DMS53 treated with DMSO at 0.1 percent for 48 hours (cell line): ENCODE data around the gene DUSP1.

Experiments used
- DNase-seq: peaks from one replicate; lab custom pipeline; 2025; ENCODE audit not compliant: unreplicated experiment; lab: John Stamatoyannopoulos, UW

DUSP1 gene

DNA sequence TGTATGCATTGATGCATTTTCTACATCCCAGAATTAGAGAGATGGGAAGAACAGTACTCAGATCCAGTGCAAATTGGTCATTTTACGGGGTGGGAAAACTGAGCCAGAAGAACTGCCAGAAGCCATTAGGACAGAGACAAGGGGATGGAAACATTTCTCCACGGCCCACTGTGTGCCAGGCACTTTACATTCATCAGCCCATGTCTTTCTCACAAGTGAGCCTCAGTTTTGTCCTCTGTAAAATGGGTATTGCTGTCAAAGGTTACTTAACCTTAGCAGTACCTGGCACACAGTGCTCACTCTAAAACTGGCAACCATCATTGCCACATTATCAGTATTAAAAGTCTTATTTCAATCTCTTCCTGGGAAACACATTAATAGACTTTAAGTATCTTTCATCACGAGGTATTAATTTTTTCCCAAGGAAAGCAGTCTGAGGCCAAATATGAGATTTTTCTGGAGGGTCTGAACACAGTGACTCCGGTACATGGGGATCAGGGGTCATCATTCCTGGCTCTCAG is 5.2 kb downstream of the DUSP1 start:
- no peak for DNase-seq

DNA sequence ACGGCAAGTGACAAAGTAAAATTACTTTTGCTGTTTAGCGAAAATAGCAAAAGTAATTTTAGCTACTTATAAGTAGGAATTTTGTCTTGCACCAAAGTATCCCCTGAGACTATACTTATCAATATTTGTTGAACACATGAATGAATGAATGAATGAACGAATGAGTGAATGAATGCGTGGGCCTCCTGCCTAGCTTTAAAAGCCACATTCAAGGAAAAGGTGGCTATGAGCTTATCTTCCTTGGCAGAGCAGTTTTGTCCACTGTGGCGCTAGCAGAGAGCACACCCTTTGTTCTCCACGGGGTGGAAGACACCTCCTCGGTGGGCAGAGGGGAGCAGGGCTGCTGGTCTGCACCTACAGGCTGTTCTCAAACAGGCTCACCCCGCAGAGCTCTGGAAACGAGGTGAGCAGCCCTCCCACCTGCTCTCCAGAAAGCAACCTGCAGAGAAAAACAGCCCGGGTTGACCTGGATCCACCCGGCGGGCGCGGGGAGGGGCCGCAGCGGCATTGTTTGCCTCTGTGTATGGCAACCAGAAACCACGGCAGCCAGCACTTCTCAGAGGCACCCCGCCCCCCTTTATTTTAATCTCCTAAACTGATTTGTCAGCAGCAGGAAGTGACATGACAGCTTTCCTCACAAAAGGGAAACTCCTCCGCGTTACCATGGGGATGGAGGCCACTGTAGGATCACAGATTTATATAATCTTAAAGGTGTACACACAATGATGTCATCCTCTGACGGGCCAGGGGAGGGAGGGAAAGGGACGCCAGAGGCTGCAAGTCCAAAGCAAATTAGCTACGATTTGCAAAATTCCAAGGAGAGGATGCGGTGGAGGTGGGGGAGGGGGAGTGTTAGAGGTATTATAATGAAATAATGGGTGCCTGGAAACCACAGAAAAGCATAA is 5.9 kb downstream of the DUSP1 start:
- DNase-seq = peak; percentile 98

DNA sequence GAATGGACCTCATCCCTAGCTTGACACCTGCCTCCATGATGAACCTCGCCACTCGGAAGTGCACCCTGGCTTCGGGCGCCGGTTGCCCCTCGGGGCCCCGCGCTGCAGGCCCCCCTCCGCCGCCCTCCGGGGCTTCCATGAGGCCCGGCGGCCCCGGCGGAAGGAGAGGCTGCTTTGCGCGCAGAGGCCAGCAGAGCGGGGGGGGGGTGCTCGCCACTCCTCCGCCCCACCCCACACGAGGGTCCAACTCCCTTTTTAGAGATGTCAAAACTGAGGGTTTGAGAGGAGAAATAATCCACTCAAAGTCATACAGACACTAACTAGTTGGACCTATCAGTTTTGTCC is 7.9 kb downstream of the DUSP1 start:
- DNase-seq = no peak

DNA sequence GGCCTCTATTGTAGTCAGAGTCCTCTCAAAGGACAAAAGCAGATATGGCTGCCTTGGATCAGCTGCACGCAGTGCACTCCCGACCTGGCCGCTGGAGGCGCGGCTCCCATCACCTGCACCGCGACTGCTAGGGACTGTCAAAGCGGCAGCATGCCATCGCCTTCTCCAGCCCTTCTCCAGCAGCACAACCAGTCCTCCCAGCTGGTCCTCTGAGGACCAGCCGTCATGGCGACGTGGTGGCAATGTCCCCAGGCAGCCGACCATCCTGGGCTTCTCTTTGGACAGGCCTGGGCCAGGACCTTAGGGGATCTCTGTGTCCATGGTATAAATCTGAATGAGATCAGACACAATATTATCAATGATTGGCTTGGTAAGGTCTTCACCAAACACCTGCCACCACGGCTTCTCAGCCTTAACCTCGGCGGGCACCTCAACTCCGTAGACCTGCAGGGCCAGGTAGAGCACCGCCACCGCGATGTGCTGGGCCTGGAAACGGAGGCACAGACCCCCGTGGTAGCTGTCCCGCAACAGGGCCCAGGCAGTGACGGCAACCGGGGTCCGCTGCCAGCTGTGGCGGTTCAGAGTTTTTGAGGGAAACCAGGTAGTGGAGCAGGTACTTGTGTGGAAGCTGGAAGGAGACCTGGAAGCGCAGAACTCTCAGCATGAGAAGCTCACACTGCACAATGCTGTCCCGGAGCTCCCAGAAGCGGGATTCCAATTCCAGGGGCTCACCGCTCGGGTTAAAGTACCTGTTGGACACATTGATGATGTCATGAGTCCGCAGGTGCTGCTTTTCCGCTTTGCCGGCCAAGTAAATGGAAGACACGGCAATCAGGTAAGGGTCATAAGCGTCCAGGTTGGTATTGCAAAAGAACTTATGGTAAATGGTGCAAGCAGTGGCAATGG is 8.5 kb downstream of the DUSP1 start:
- DNase-seq = no peak

DNA sequence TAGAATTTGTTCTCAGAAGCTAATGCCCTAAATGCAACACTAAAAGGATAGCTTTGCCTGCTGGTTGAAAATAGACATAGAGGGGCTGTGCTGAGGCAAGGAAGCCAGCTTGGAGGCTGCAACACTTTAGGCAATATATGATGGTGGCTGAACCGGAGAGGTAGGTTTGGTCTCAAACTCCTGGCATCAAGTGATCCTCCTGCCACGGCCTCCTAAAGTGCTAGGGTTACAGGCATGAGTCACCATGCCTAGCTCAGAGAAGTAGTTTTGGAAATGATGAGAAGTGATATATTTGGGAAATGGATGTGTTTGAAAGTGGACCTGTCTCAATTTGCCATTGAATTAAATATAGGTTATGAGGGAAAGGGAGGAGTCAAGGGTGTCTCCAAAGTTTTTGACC is 10.0 kb downstream of the DUSP1 start:
- no peak for DNase-seq

GRCh38 chr5:172760136-172760535 is 10.9 kb downstream of the DUSP1 start:
- no peak for DNase-seq

- DNase-seq = no peak
Observed at GRCh38 chr5:172758834-172759149, 12.2 kb downstream of the DUSP1 start.

- no peak for DNase-seq
Observed at GRCh38 chr5:172758077-172758833, 12.7 kb downstream of the DUSP1 start.

DNA sequence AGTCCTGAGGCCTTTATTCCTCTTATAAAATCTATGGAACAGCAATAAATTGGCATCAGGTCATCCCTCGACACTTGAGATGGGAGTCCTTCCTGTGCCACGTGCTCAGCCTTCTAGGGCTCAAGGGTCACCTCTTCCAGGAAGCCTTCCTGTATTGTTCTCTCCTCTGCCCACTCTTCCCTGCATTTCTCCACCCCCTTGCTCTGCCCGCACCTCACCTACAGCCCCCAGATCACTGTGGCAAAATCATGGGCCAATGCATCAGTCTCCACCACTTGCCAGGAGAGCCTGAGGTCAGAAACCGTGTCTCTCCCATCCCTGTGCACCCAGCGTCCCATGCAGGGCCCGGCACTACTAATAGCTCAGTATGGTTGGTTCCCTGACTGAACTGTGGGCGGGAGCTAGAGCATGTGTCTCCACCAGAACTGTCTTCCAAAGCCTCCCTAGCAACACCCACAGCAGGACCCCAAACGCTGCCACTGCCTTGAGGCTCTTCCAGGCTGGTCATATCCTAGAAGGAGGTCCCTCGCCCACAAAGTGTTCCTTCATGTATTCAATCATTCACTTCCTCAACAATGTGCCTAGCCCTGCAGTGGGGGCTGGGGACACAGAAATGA is 13.5 kb downstream of the DUSP1 start:
- DNase-seq = no peak

DNA sequence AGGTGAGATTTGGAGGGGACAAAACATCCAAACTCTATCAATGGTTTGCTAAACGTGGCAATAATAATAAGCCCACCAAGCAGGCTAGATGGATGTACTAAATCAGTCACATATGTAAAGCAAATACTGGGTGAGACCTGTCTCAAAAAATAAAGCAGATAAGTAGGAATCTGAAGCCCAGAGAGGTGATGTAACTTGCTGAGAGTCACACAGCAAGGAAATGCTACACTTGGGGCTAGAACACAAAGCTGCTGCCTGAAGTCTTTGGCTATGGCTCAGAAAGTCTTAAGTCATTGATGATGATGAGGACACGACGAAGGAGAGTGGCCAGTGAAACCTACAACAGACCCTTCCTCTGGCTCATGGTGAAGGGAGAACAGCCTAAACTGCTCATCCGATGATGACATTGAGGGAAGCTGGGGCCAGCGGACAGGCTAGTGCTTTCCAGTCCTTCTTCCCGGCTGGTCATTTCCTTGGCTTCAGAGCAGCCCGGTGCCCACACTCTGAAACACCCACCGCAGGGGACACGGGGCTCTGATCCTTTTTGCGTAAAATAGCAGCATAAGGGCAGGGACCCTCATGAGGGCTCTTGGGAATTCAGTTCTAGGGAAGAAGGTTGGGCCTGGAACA is 14.1 kb downstream of the DUSP1 start:
- no peak for DNase-seq

DNA sequence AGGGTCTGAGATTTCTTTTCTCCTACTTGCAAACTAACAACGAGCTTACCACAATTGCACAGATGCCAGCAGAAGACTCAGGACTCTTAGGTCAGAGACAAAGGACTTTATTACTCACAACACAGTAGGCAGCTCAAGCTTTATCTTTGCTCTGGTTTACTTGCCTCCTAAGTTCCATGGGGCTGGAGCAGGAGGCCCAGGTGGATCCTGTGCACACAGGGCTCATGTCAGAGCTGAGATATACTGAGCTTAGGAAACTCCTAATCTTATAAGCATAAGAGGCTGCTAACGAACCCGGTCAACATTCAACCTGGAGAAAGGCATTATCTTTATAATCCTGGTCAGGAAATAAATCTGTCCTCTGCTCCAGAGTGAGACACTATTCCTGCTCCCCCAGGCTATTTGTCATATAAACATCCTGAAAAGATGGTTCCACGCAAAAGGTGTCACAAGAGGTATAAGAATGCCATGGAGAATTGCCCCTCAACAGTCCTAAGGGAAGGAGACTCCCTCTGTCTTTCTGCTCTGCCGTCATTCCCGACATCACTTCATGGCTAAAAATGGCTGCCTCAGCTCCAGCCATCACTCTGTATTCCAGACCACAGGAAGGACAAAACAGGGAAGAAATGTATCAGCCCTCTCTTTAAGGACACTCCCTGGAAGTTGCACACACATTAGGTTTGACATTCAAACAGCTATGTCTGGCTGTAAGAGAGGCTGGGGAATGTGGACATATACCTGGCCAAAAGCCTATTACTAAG is 16.2 kb downstream of the DUSP1 start:
- DNase-seq = no peak

GRCh38 chr5:172753101-172753500 is 17.9 kb downstream of the DUSP1 start:
- no peak for DNase-seq

DNA sequence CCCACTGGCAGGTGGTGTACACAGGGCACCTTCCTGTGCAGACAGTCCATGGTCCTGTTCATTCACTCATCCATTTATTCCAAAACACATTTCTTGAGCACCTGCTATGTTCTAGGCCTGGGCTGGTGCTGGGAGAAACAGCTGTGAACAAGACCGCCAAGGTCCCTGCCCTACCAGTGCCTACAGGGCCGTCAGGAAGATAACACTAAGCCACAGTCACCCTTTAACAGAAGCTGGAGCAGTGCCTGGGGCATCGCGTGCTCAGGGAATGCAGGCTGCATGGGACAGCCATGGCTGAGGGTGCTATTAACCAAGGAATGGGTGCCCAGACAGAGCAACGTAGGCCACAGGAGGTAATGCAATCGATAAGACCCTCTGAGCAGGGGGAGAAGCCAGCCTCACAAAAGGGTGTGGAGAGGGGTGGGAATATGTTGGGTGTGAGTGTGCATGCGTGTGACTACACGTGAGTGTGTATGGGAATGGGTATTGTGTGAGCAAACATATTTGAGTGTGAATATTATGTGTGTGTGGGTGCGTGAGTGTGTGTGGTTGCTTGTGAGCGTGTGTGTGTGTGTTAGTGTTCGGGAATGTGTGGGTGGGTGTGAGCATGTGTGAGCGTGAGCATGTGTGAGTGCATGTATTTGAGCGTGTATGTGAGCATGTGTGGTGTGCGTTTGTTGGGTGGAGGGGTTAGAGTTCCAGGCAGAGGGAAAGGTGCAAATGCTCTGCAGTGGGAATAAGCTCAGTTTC is 19.1 kb downstream of the DUSP1 start:
- no peak for DNase-seq

DNA sequence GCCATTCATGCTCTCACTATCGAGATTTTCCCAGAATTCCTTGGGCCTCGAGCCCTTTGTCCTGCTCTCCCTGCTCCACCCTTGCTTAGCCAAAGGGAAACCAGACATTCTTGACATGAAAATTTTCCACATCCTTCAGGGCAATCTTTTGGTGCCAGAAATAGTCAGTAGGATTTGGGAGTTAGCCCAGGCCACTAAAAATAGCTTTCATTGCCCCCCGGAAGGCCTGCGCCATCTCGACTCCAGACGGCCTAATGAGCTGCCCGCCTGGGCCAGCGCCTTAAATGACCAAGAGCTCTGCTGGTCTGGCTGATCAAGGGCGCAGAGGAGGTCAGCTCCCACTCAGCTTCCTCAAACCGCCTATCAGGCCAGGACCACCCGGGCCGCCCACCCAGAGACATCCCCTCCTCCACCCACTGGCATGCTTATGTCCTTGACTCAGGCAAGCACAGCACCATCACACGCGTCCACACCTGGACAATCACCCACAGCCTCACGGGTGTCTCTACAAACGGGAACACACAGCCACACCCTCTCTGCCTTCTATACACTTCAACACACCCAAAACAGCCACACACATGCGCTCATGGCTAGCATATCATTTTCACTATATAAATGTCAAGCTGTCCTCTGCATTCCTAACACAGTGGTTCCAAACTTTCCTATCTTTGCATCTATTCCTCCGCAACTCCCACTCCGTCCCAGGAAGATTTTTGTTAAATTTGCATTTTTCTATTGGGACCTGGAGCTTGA is 20.9 kb downstream of the DUSP1 start:
- no peak for DNase-seq

DNA sequence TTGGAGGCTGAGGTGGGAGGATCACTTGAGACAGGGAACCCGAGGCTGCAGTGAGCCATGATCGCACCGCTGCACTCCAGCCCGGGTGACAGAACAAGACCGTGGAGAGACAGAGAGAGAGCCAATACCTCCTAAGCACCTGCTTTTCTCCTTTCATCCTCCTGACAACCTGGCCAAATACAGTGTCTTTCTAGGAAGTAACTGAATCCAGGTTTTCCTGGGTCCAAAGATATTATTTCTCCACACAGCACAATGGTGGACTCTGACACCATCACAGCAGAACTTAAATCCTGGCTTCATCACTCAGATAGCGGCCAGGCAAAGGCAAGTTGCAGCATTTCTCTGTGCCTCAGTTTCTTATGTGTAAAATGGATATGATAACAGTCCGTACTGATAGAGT is 21.9 kb downstream of the DUSP1 start:
- no peak for DNase-seq

DNA sequence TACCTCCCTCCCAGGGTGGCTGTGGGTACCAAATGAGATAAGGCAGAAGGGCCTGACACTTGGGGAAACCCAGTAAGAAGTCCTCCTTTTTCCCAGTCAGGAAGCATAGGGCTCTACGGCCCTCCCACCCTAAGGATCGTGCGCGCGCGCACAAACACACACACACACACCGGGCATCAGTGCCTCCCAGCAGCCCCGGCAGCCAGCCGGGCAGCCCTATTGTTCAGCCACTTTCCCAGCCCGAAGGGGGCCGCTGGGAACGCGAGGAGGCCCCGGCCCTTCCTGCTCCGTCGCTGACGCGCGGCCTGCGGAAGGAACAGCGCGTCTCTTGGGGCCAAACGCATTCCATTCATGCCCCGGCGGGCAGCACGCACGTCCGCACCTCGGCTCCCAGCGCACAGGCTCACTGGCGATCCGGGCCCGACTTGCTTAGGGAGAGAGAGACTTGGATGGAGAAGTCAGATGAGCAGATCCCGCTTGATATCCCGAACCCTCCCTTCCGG is 22.6 kb downstream of the DUSP1 start:
- DNase-seq = no peak

- no peak for DNase-seq
Observed at GRCh38 chr5:172747471-172747870, 23.5 kb downstream of the DUSP1 start.

GRCh38 chr5:172746725-172747124 is 24.3 kb downstream of the DUSP1 start:
- no peak for DNase-seq
